Measurements from ENCODE around the gene TSR1.

DNA sequence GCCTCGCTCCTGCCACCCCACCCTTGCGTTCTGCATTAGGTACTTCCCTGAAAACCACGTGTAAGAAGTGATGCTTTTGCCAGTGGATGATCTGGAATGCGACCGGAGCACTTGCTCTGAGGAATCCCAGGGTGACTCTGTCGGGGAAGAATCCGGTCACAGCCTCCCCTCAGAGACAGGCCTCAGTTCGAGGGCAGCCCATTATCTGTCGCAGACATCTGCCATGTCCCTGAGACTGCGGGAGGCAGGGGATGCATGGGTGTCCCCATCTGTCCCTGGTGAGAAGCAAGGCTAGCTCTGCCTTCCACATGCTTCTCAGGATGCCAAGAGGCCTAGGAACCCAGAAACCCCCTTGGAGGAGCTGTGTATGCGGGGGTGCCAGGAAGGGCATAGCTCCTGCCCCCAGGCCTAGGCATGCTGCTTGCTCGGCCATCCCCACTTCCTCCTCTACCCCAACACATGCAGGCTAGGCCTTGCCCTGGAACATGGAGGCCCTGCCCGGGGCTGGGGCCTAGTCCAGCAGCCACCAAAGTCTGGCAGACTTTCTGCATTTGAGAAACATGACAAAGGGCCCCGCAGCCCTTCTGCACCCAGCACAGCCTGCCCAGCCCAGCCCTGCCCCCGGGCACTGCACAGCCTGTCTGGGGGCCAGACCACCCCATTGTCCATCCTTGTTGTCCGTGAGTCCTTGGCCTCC, 44.1 kb upstream of the TSR1 start:
- no peak for TF ChIP-seq SMC3 (IDR thresholded peaks at IDR 0.05; ENCODE audit: low read depth, low read length)
- TF ChIP-seq, protein P1, sequence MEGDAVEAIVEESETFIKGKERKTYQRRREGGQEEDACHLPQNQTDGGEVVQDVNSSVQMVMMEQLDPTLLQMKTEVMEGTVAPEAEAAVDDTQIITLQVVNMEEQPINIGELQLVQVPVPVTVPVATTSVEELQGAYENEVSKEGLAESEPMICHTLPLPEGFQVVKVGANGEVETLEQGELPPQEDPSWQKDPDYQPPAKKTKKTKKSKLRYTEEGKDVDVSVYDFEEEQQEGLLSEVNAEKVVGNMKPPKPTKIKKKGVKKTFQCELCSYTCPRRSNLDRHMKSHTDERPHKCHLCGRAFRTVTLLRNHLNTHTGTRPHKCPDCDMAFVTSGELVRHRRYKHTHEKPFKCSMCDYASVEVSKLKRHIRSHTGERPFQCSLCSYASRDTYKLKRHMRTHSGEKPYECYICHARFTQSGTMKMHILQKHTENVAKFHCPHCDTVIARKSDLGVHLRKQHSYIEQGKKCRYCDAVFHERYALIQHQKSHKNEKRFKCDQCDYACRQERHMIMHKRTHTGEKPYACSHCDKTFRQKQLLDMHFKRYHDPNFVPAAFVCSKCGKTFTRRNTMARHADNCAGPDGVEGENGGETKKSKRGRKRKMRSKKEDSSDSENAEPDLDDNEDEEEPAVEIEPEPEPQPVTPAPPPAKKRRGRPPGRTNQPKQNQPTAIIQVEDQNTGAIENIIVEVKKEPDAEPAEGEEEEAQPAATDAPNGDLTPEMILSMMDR (IDR thresholded peaks at IDR 0.05), result no peak

Data from SK-N-SH (cell line).